D721Med (cell line): ENCODE data around the gene POLG.

ENCODE experiments used
- DNase-seq: peaks from one replicate; pipeline ENCODE4 v3.0.0; 2011; ENCODE audit warnings: low spot score; ENCODE audit not compliant: insufficient read length
- FAIRE-seq: peaks from 2 replicates; lab custom pipeline; 2011; peaks lifted over from hg19 to GRCh38; lab: Jason Lieb, UNC
- TF ChIP-seq, protein P1 (sequence below): IDR thresholded peaks from 2 replicates; pipeline ENCODE4 v1.5.1; 2012; ENCODE audit warnings: mild to moderate bottlenecking, control low read depth; ENCODE audit not compliant: insufficient read depth; ENCODE audit errors: missing control alignments

Gene POLG

DNA sequence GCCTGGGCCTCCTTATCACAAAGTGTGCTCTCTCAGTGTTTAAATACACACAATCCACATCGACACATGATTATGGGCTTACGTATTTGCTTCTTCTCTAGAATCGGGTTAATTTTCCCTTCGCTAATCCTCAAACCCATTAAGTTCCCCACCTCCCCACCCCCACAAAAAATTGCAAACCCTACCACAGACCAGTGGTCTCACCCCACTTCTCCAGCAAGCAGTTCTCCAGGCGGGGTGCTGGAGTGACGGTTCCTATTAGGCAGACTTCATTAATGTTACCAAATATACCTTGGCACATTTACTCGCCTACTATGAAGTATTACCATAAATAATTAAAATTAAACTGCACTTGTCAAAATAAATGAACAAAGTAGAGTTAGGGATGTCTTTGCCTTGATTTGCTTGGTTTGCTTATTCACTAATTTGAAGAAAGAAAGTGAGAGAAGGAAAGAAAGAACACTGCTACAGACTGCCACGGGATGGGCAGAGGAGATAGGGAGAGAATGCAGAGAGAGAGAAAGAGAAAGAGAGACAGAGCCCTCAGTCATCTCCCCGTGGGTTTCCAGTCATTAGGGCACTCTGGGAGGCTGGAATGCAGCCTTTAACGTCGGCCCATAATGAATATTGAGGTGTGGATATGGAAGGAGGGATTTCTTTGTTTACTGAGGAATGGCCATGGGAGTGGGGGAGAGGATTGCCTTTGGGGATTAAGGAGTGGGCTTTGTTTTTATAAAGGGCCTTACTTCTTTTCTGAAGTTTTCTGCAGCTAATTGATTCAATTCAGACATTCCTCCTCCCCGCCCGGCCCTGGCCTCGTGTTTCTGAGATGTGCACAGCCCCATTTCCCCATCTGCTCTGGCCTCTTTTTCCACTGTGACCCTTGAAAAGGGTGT lies 39.7 kb upstream of the POLG start:
- FAIRE-seq (no peak), DNase-seq (no peak)
- TF ChIP-seq, protein P1, sequence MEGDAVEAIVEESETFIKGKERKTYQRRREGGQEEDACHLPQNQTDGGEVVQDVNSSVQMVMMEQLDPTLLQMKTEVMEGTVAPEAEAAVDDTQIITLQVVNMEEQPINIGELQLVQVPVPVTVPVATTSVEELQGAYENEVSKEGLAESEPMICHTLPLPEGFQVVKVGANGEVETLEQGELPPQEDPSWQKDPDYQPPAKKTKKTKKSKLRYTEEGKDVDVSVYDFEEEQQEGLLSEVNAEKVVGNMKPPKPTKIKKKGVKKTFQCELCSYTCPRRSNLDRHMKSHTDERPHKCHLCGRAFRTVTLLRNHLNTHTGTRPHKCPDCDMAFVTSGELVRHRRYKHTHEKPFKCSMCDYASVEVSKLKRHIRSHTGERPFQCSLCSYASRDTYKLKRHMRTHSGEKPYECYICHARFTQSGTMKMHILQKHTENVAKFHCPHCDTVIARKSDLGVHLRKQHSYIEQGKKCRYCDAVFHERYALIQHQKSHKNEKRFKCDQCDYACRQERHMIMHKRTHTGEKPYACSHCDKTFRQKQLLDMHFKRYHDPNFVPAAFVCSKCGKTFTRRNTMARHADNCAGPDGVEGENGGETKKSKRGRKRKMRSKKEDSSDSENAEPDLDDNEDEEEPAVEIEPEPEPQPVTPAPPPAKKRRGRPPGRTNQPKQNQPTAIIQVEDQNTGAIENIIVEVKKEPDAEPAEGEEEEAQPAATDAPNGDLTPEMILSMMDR = no peak

DNA sequence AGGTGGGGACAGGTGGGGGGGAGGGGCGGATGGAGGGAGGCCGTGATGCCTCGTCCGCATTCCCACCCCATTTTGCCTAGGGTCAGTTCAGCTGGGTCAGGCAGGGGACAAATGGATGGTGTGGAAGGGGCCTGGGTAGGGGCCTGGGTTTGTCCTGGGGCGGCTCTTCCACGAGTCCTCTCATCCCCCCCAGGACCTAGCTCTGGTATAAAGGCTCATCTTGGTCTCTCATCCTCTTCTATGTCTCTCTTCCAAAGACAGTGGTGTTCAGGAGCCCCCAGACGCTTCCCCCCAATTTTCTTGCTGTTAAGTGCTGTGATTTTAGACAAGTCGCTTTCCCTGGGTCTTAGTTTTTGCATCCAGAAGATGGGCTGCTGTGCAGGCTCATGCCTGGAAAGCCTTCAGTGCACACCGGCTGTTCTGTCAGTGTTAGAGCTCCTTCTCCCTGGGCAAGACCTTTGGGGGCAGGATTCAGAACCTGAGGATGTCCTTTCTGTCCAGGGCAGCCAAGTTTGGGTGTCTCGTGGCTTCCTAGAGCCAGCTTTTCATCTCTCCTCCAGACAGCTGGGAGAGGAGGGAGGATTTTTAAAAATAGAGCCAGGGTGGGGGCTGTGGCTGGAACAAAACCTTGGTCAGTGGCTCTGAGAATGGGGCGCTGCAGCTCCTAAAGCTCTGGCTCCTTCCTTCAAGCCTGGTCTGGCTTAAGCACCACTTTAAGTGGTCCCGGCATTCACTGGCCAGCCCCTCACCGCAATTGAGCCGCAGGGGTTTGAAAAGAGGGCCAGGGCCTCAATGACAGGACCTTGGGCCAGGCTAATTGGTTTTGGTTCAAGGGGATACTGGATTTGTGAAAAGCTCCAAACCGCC lies 37.7 kb upstream of the POLG start:
- FAIRE-seq (no peak), DNase-seq (no peak)
- TF ChIP-seq, protein P1 = no peak

DNA sequence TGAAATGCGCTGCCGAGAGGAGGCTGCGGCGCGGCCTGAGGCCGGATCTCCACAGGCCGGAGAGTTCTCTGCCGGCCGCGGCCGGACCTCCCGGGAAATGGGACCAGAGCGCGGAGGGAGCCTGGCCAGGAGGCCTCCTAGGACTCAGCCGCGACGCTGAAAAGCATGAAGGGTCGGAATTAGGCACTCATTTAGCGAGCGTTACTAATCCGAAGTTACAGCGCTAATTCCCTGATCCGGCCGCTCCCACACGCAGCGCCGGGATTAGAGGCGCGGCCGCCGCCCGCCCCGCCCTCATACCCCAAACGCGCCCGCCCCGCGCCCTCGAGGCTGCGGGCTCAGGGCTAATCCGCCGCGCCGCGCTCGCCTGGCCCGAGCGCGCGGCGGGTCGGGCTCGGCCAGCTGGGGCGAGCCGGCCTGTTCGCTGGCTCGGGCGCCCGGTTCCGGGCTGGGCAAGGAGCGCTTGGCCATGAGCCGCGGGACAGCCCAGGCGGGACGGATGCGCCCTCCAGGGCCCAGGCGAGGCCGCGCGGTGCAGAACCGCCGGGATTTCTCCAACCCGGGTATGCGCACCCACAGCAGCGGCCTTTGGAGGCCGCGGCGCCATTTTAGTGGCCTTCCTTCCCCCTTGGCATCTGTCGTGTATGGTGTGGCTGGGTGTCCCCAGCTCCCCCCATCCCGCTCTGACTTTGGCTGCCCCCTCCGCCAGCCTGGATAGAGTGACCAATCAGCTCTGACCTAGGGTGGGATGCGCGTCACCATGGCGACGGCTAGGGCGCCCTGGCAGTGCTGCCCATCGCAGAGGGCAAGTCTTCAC lies 36.8 kb upstream of the POLG start:
- DNase-seq (peak; percentile 86), FAIRE-seq (no peak)
- TF ChIP-seq, protein P1 = no peak

DNA sequence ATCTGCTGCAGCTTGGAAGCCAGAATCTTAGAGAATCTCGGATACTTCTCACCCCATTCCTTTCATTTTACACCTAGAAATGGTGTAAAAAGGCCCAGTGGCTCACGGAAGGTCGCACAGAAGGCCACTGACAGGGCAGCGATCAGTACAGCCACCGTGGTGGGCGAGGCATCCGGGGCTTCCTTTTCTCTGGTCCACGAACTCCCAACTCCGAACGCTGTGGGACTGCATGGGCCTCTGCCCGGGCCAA lies 36.3 kb upstream of the POLG start:
- DNase-seq (no peak), FAIRE-seq (no peak)
- TF ChIP-seq, protein P1 = no peak

DNA sequence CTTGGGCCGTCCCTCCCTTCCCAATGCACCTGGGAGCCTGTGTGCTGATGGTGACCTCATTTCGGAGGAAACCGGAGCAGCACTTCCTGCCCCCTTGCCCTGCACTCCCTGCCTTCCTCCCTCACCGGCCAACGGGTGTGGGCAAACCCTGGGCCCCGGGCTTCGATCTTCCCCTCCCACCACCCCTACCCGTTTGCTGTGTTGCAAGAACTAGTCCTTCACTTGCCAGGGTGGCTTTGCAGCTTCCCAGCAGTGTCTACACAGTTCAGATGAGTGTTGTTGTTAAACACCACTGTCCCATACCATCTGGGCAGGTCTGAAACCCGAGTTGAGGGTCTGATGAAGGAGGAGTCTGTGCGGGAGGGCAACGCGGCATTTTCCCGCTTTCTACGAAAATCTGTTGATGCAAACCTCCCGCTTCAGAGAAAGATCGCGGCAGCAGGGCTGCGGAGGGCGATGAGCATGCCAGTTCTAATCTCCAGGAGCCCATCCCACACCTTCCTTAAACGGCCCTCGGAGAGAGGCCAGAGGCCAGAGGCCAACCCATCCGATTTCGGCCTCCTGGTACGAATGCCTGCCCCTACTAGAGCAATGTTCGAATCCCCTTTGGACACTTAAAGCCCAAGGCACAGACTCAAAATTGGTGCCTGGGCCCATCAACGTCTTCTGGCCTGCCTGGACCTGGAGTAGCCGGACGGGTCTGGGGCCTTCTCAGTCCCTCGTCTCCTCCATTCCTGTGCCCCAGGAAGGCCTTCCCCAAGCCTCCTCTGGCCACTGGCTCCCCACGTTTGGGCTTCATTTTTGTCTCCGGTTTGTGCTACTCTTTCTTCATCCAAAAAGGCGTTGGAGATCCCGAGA lies 35.7 kb upstream of the POLG start:
- TF ChIP-seq, protein P1 = no peak
- no peak for FAIRE-seq
- DNase-seq = no peak

DNA sequence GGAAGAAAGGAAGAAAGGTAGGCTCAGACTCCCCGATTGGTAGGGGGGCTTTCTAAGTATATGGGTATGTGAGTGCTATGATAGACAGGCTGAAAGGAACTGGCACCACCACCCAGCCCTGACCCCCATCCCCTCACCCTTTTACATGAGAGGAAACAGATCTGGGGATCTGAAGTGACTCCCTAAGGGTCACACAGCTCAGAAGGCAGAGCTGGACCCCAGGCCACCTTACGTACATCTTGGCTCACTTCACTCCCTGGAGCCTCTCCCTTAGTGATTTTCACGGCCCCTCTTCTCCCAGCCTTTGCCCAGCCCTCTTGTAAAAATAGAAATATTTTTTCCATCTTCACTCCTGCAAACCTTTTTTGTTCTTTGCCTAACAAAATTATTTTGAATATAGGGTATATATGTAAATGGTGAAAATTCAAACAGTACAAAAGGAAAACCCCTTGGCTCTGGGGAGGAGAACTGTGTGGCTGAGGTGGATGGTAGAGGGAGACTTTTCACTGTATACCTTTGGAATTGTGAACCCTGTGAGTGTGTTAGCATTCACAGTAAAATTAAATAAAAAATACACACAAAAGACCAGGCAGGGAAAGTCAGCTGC lies 34.8 kb upstream of the POLG start:
- TF ChIP-seq, protein P1 = no peak
- DNase-seq (no peak), FAIRE-seq (no peak)
